DOHH2 (cell line): ENCODE results near the gene RNF13.

Experiments used
- H3F3A ChIP-seq: fragments of 200-600 bp; sonication (generic), shearing (Covaris generic); 2 replicates; pipeline ENCODE4 v1.6.0; 2016; ENCODE audit warnings: antibody characterized with exemption, mild to moderate bottlenecking; ENCODE audit not compliant: control insufficient read depth, insufficient read depth
- H3K27ac ChIP-seq: fragments of 200-600 bp; sonication (generic); 2 replicates; pipeline ENCODE4 v1.5.1; 2014; ENCODE audit warnings: low read depth, mild to moderate bottlenecking, low read length, moderate library complexity
- H3K27me3 ChIP-seq: fragments of 200-600 bp; sonication (generic); 2 replicates; pipeline ENCODE4 v1.6.1; 2014; ENCODE audit warnings: mild to moderate bottlenecking, low read length, mixed read lengths; ENCODE audit not compliant: control insufficient read depth
- H3K36me3 ChIP-seq: fragments of 200-600 bp; sonication (generic); 2 replicates; pipeline ENCODE4 v1.6.1; 2014; ENCODE audit warnings: mild to moderate bottlenecking, low read length, moderate library complexity, mixed read lengths; ENCODE audit not compliant: control insufficient read depth
- H3K4me1 ChIP-seq: fragments of 200-600 bp; sonication (generic); 2 replicates; pipeline ENCODE4 v1.6.1; 2014; ENCODE audit warnings: mild to moderate bottlenecking, low read length, mixed read lengths; ENCODE audit not compliant: control insufficient read depth
- H3K4me2 ChIP-seq: fragments of 200-600 bp; sonication (generic); 2 replicates; pipeline ENCODE4 v1.6.0; 2014; ENCODE audit warnings: mild to moderate bottlenecking, low read length, moderate library complexity
- H3K4me3 ChIP-seq: fragments of 200-600 bp; sonication (generic); 2 replicates; pipeline ENCODE4 v1.5.1; 2014; ENCODE audit warnings: mild to moderate bottlenecking, low read length, mixed read lengths
- H3K79me2 ChIP-seq: fragments of 200-600 bp; sonication (generic); 2 replicates; pipeline ENCODE4 v1.6.1; 2014; ENCODE audit warnings: mild to moderate bottlenecking, low read length, mixed read lengths; ENCODE audit not compliant: control insufficient read depth
- H3K9me2 ChIP-seq: fragments of 200-600 bp; sonication (generic); replicated peaks from 2 replicates; pipeline ENCODE4 v1.6.1; 2014; ENCODE audit warnings: mild to moderate bottlenecking, low read length, mixed read lengths; ENCODE audit not compliant: control insufficient read depth
- H3K9me3 ChIP-seq: fragments of 200-600 bp; sonication (generic); 2 replicates; pipeline ENCODE4 v1.6.1; 2014; ENCODE audit warnings: antibody characterized with exemption, low read length, mixed read lengths; ENCODE audit not compliant: control insufficient read depth, insufficient read depth
- H4K20me1 ChIP-seq: fragments of 200-600 bp; sonication (generic); 2 replicates; pipeline ENCODE4 v1.6.0; 2014; ENCODE audit warnings: low read depth, mild to moderate bottlenecking, antibody characterized with exemption, low read length, moderate library complexity; ENCODE audit not compliant: control insufficient read depth, insufficient read depth
- EZH2phosphoT487 ChIP-seq: fragments of 200-600 bp; sonication (generic); IDR thresholded peaks from 2 replicates; pipeline ENCODE4 v1.6.1; 2017; ENCODE audit warnings: borderline replicate concordance, mild to moderate bottlenecking, antibody characterized with exemption, low read length, moderate library complexity, mixed read lengths
- TF ChIP-seq, protein P1 (sequence below): fragments of 200-600 bp; sonication (generic); IDR thresholded peaks from one replicate; pipeline ENCODE4 v1.5.1; 2014; ENCODE audit warnings: antibody characterized with exemption, mild to moderate bottlenecking, low read depth, low read length; ENCODE audit not compliant: poor library complexity, severe bottlenecking

RNF13 gene

DNA sequence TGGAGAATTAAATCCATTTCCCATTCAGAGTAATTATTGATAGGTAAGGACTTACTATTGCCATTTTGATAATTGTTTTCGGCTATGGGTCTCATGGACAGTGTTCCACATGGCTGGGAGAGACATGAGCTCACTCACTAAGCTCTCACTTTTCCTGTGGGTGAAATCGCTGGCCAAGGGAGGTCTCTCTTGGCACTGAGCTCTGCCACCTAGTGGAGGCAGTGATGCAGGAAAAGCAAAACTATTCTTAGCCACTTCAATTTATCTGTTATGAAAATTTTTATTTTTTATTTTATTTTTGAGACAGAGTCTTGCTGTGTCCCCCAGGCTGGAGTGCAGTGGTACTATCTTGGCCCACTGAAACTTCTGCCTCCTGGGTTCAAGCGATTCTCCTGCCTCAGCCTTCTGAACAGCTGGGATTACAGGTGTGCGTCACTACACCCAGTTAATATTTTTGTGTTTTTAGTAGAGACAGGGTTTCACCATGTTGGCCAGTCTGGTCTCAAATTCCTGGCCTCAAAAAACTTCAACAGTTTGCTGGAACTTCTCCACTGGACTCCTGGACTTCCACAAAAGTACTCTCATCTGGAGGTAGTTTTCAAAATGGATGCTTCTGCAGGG lies 4.7 kb upstream of the RNF13 start:
- Histone ChIP-seq H3K9me3 (no peaks in the 10 kb centered on the region), H3F3A (peaks cover 5% of the 10 kb centered on the region; the same call in 1 of the 2 replicates), H3K4me3 (no peak overlapping the region; the same call in 1 of the 2 replicates), H3K4me2 (peak overlapping the region; percentile 45), H3K27ac (no peak overlapping the region), H3K27me3 (no peaks in the 10 kb centered on the region), H3K36me3 (peaks cover 2% of the 10 kb centered on the region; the same call in 1 of the 2 replicates), H3K4me1 (peaks cover 43% of the 10 kb centered on the region), H3K79me2 (peaks cover 6% of the 10 kb centered on the region), H4K20me1 (no peaks in the 10 kb centered on the region), H3K9me2 (no peaks in the 10 kb centered on the region)
- TF ChIP-seq, protein P1, sequence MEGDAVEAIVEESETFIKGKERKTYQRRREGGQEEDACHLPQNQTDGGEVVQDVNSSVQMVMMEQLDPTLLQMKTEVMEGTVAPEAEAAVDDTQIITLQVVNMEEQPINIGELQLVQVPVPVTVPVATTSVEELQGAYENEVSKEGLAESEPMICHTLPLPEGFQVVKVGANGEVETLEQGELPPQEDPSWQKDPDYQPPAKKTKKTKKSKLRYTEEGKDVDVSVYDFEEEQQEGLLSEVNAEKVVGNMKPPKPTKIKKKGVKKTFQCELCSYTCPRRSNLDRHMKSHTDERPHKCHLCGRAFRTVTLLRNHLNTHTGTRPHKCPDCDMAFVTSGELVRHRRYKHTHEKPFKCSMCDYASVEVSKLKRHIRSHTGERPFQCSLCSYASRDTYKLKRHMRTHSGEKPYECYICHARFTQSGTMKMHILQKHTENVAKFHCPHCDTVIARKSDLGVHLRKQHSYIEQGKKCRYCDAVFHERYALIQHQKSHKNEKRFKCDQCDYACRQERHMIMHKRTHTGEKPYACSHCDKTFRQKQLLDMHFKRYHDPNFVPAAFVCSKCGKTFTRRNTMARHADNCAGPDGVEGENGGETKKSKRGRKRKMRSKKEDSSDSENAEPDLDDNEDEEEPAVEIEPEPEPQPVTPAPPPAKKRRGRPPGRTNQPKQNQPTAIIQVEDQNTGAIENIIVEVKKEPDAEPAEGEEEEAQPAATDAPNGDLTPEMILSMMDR: peak; percentile 78
- no peak for TF ChIP-seq EZH2phosphoT487

DNA sequence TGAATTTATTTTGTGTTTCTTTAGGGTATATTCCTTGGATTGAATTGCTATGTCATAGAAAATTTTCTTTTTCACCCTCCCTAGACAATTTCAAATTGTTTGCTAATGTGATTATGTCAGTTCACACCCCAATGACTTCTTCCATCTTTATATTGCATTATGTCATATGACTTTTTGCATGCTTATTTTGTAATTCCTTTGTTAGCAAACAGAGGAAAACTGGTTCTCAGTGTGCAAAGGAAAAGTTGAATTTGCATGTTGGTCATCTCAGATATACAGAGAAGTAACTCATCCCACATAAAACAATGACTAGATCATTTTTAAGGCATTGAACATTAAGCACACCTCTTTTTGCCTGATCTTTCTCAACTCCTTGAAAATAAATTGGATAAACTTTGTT lies 3.3 kb upstream of the RNF13 start:
- H3K4me2 ChIP-seq: peak overlapping the region; percentile 12; the same call in 1 of the 2 replicates
- H4K20me1 ChIP-seq: 0 out of 2 replicates have a peak, but pooled peaks cover 3% of the 10 kb centered on the region
- no peak overlapping the region for H3K4me3 ChIP-seq
- H3K36me3 ChIP-seq: peaks cover 3% of the 10 kb centered on the region; the same call in 1 of the 2 replicates
- H3K4me1 ChIP-seq: peaks cover 49% of the 10 kb centered on the region
- no peak overlapping the region for H3K27ac ChIP-seq
- H3K9me3 ChIP-seq: no peaks in the 10 kb centered on the region
- H3K79me2 ChIP-seq: peaks cover 20% of the 10 kb centered on the region
- H3K9me2 ChIP-seq: no peaks in the 10 kb centered on the region
- no peaks in the 10 kb centered on the region for H3K27me3 ChIP-seq
- TF ChIP-seq, protein P1: no peak
- no peak for TF ChIP-seq EZH2phosphoT487
- H3F3A ChIP-seq: peaks cover 5% of the 10 kb centered on the region; the same call in 1 of the 2 replicates

DNA sequence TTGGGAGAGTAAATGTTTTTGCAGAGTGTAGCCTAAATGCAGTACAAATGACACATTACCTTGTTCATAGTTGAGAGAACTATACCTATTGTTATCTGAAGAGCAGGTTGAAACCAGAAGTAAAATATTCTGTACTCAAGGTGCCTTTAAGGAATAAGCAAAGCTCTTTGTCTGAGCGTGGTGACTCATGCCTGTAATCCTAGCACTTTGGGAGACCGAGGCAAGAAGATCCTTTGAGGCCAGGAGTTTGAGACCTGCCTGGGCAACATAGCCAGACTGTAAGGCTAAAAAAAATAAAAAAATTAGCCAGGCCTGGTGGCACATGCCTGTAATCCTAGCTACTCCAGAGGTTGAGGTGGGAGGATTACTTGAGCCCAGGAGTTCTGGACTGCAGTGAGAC lies 2.2 kb upstream of the RNF13 start:
- no peak for TF ChIP-seq EZH2phosphoT487
- TF ChIP-seq, protein P1: no peak
- Histone ChIP-seq H4K20me1 (0 out of 2 replicates have a peak, but pooled peaks cover 9% of the 10 kb centered on the region), H3K4me3 (no peak overlapping the region), H3F3A (peaks cover 5% of the 10 kb centered on the region; the same call in 1 of the 2 replicates), H3K79me2 (peaks cover 31% of the 10 kb centered on the region), H3K9me2 (no peaks in the 10 kb centered on the region), H3K36me3 (peaks cover 3% of the 10 kb centered on the region; the same call in 1 of the 2 replicates), H3K4me1 (peaks cover 58% of the 10 kb centered on the region), H3K27ac (no peak overlapping the region), H3K9me3 (no peaks in the 10 kb centered on the region), H3K4me2 (no peak overlapping the region), H3K27me3 (no peaks in the 10 kb centered on the region)
